Osteocyte (in vitro differentiated cells): ENCODE measurements around the gene GPR157. TPM values are rescaled to one million over a fixed set of nuclear protein-coding genes. Genes with fewer than 3 reads are reported as not detected.

ENCODE experiments used
- DNase-seq: peaks from one replicate; pipeline ENCODE4 v3.0.0; 2021; ENCODE audit warnings: mixed read lengths; ENCODE audit not compliant: unreplicated experiment; ENCODE audit errors: extremely low spot score
- H3K27ac Mint-ChIP-seq: one replicate; pipeline ENCODE4 v1.8.0; 2021; ENCODE audit warnings: mild to moderate bottlenecking, mixed read lengths; ENCODE audit not compliant: unreplicated experiment
- H3K27me3 Mint-ChIP-seq: one replicate; pipeline ENCODE4 v1.8.0; 2021; ENCODE audit warnings: mixed read lengths; ENCODE audit not compliant: unreplicated experiment
- H3K36me3 Mint-ChIP-seq: one replicate; pipeline ENCODE4 v1.8.0; 2021; ENCODE audit warnings: mixed read lengths; ENCODE audit not compliant: unreplicated experiment
- H3K4me1 Mint-ChIP-seq: one replicate; pipeline ENCODE4 v1.8.0; 2021; ENCODE audit warnings: mixed read lengths; ENCODE audit not compliant: unreplicated experiment
- H3K4me3 Mint-ChIP-seq: one replicate; pipeline ENCODE4 v1.8.0; 2021; ENCODE audit warnings: mild to moderate bottlenecking, moderate library complexity, mixed read lengths; ENCODE audit not compliant: unreplicated experiment
- H3K9me3 Mint-ChIP-seq: one replicate; pipeline ENCODE4 v1.8.0; 2021; ENCODE audit warnings: mixed read lengths; ENCODE audit not compliant: unreplicated experiment
- CTCF ChIP-seq: fragments of 200-600 bp; sonication (generic); IDR thresholded peaks from 2 replicates; pipeline ENCODE4 v1.5.0; 2021; ENCODE audit warnings: antibody characterized with exemption, mild to moderate bottlenecking, moderate library complexity
- total RNA-seq: library from RNA; stranded (reverse); gene quantifications from 2 replicates; pipeline ENCODE4 v1.2.1, GENCODE V29; 2021

The GPR157 gene
- total RNA-seq, 1 donor from 2014 or later = 4.1 TPM

DNA sequence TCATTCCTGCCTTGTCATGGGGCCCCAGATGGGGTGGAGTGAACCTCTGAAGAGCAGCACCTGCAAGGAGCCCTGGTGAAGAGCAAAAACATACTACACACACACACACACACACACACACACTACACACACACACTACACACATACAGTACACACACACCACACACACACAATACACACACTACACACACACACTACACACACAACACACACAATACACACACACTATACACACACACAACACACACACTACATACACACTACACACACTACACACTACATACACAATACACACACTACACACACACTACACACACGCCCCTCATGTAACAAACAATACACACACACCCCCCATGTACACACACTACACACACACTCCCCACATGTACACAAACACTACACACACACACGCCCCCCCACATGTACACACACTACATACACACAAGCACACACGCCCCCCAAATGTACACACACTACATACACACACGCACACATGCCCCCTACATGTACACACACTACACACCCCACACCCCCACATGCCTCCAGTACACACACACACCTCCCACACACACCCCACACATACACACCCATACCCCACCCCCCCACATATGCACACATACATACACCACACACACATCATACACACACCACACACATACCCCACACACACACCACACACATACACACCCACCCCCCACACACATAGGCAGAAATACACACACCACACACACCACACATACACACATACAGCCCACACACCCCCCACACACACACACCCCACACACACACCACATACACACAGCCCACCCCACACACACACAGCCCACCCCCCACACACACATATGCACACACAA is 68.8 kb downstream of the GPR157 start:
- no peak overlapping the region for H3K4me3 Mint-ChIP-seq
- H3K27ac Mint-ChIP-seq = no peak overlapping the region
- H3K27me3 Mint-ChIP-seq = no peaks in the 10 kb centered on the region
- H3K4me1 Mint-ChIP-seq = peaks cover 35% of the 10 kb centered on the region
- H3K9me3 Mint-ChIP-seq = no peaks in the 10 kb centered on the region
- no peak for TF ChIP-seq CTCF
- DNase-seq = no peak
- no peaks in the 10 kb centered on the region for H3K36me3 Mint-ChIP-seq

GRCh38 chr1:9058465-9058864 is 70.4 kb downstream of the GPR157 start:
- H3K4me1 Mint-ChIP-seq = peaks cover 23% of the 10 kb centered on the region
- H3K27me3 Mint-ChIP-seq = peaks cover 5% of the 10 kb centered on the region
- no peaks in the 10 kb centered on the region for H3K9me3 Mint-ChIP-seq
- no peaks in the 10 kb centered on the region for H3K36me3 Mint-ChIP-seq
- H3K27ac Mint-ChIP-seq = no peak overlapping the region
- no peak for DNase-seq
- H3K4me3 Mint-ChIP-seq = no peak overlapping the region
- TF ChIP-seq CTCF = peak; percentile 34

- Mint-ChIP-seq H3K9me3 (no peaks in the 10 kb centered on the region), H3K4me1 (peaks cover 21% of the 10 kb centered on the region), H3K4me3 (no peak overlapping the region), H3K27ac (no peak overlapping the region), H3K27me3 (peaks cover 5% of the 10 kb centered on the region), H3K36me3 (no peaks in the 10 kb centered on the region)
- DNase-seq = no peak
- no peak for TF ChIP-seq CTCF
Observed at GRCh38 chr1:9057851-9058250, 71.1 kb downstream of the GPR157 start.

- Mint-ChIP-seq H3K36me3 (no peaks in the 10 kb centered on the region), H3K27ac (no peak overlapping the region), H3K9me3 (no peaks in the 10 kb centered on the region), H3K27me3 (peaks cover 29% of the 10 kb centered on the region), H3K4me3 (no peak overlapping the region), H3K4me1 (no peaks in the 10 kb centered on the region)
- TF ChIP-seq CTCF = no peak
- no peak for DNase-seq
Observed at GRCh38 chr1:9052272-9053049, 76.4 kb downstream of the GPR157 start.

- TF ChIP-seq CTCF = no peak
- Mint-ChIP-seq H3K4me1 (no peaks in the 10 kb centered on the region), H3K36me3 (no peaks in the 10 kb centered on the region), H3K9me3 (no peaks in the 10 kb centered on the region), H3K27me3 (peaks cover 29% of the 10 kb centered on the region), H3K27ac (no peak overlapping the region), H3K4me3 (no peak overlapping the region)
- DNase-seq = no peak
Observed at GRCh38 chr1:9051379-9051778, 77.5 kb downstream of the GPR157 start.
